Body of pancreas (tissue), 4 donors: ENCODE measurements around the gene PSG11.
"Not testable (repeated sequence)": the region's sequence is repeated elsewhere in the genome, so short reads cannot be mapped to it uniquely, and the experiment has no call there.

ENCODE experiments used
- POLR2A ChIP-seq, 3 donors: fragments of 450-650 bp; IDR thresholded peaks; one replicate each; pipeline ENCODE4 v1.6.1; 2016; ENCODE audit warnings: antibody characterized with exemption in 3 of 3, mild to moderate bottlenecking in 2 of 3
- TF ChIP-seq, protein P1 (sequence below), 7 experiments: fragments of 450-650 bp in 4 of 7; fragments of 200-600 bp in 3 of 7; sonication (generic) in 3 of 7; IDR thresholded peaks; one replicate each; pipeline ENCODE4 v1.5.1; 2016 to 2019; ENCODE audit warnings: antibody characterized with exemption in 7 of 7

DNA sequence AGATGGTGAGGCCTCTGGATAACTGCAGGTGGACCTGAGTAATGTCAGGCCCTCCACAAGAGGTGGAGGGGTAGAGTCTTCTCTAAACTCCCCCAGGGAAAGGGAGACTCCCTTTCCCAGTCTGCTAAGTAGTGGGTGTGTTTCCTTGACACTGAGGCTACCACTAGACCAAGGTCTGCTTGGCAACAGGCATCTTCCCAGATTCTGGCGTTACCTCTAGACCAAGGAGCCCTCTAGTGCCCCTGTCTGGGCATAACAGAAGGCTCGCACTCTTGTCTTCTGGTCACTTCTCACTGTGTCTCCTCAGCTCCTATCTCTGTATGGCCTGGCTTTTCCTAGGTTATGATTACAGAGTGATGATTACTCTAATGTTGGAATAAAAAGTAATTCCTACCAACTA is 5.4 kb upstream of the PSG11 start:
- TF ChIP-seq, protein P1, sequence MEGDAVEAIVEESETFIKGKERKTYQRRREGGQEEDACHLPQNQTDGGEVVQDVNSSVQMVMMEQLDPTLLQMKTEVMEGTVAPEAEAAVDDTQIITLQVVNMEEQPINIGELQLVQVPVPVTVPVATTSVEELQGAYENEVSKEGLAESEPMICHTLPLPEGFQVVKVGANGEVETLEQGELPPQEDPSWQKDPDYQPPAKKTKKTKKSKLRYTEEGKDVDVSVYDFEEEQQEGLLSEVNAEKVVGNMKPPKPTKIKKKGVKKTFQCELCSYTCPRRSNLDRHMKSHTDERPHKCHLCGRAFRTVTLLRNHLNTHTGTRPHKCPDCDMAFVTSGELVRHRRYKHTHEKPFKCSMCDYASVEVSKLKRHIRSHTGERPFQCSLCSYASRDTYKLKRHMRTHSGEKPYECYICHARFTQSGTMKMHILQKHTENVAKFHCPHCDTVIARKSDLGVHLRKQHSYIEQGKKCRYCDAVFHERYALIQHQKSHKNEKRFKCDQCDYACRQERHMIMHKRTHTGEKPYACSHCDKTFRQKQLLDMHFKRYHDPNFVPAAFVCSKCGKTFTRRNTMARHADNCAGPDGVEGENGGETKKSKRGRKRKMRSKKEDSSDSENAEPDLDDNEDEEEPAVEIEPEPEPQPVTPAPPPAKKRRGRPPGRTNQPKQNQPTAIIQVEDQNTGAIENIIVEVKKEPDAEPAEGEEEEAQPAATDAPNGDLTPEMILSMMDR (IDR thresholded peaks at IDR 0.05): not testable (repeated sequence)
- not testable (repeated sequence) for TF ChIP-seq POLR2A (IDR thresholded peaks at IDR 0.05)
